ENCODE measurements around the gene CCL27. TPM values are rescaled to one million over a fixed set of nuclear protein-coding genes. Genes with fewer than 3 reads are reported as not detected.
A peak's percentile ranks its signal among the peaks of the same experiment; 100 is the strongest.

Gene CCL27
- total RNA-seq, 4 donors from 2014 or later: 1.7 TPM; not detected in 3

DNA sequence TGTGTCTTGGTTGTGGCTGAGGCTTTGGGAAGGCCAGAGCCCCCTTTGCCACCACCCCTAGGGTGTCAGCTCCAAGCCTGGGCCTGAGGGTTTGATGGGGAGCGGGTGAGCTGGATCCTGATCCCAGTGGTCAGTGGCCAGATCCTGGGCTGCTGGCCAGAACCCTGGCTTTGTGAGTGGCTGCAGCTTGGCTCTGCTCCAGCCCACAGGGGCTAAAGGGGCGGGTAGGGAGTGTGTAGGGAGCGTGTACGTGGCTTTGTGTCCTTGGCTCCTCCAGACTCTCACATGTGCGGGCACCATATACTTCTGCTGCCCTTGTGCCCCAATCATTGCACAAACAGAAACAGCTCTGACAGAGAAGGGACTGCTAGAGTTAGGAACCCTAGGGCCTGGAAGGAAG, 11.6 kb downstream of the CCL27 start:
- DNase-seq (peak in 1 of 2 donors; percentile 36), ATAC-seq (no peak)
- no peak for TF ChIP-seq POLR2A (IDR thresholded peaks at IDR 0.05)
- TF ChIP-seq CTCF (IDR thresholded peaks at IDR 0.05 in 4 of 5, conservative IDR thresholded peaks at IDR 0.05 in 1 of 5): no peak
- H3K4me1 ChIP-seq: peaks cover 52 to 63% of the 10 kb centered on the region in 2 donors
- H3K4me3 ChIP-seq: no peak overlapping the region
- H3K9me3 ChIP-seq: no peaks in the 10 kb centered on the region
- peak overlapping the region; percentile 88 to 91 (median 89) for H3K27ac ChIP-seq
- in situ Hi-C loops (cut with MboI; ENCODE audit: low sequenced_read_pairs in 4 of 4): loop anchor here in 1 of 4 donors (25.0 kb wide), 1 partner anchor 436 kb away; the partner anchor contains the start of genes FANCG and PIGO
- intact Hi-C loops (cut with DNase I; ENCODE audit: low total_unique reads): loop anchor here (5.0 kb wide), 1 partner anchor 336 kb away; the partner anchor contains the start of gene DNAJB5
- H3K27me3 ChIP-seq: no peaks in the 10 kb centered on the region
- peaks cover 0 to 14% of the 10 kb centered on the region in 2 donors for H3K36me3 ChIP-seq

- Histone ChIP-seq H3K27me3 (no peaks in the 10 kb centered on the region), H3K27ac (peak overlapping the region; percentile 43 to 94 (median 89)), H3K4me3 (no peak overlapping the region), H3K9me3 (no peaks in the 10 kb centered on the region), H3K36me3 (peaks cover 0 to 14% of the 10 kb centered on the region in 2 donors), H3K4me1 (peaks cover 44 to 46% of the 10 kb centered on the region in 2 donors)
- in situ Hi-C loops (cut with MboI; ENCODE audit: low sequenced_read_pairs in 4 of 4) (loop anchor here in 1 of 4 donors (10.0 kb wide), 1 partner anchor 56 kb away; no protein-coding TSS in a partner anchor), intact Hi-C loops (cut with DNase I; ENCODE audit: low total_unique reads) (no loop called here)
- no peak for TF ChIP-seq POLR2A (IDR thresholded peaks at IDR 0.05)
- no peak for TF ChIP-seq CTCF (IDR thresholded peaks at IDR 0.05 in 4 of 5, conservative IDR thresholded peaks at IDR 0.05 in 1 of 5)
- ATAC-seq (no peak), DNase-seq (no peak)
These were observed 13.8 kb downstream of the CCL27 start for GRCh38 chr9:34648673-34649072.

GRCh38 chr9:34647651-34648050, 14.8 kb downstream of the CCL27 start:
- in situ Hi-C loops (cut with MboI; ENCODE audit: low sequenced_read_pairs in 4 of 4): loop anchor here in 1 of 4 donors (10.0 kb wide), 1 partner anchor 57 kb away; no protein-coding TSS in a partner anchor
- intact Hi-C loops (cut with DNase I; ENCODE audit: low total_unique reads): no loop called here
- peak overlapping the region; percentile 67 to 85 (median 81) for H3K4me3 ChIP-seq
- H3K4me1 ChIP-seq: peaks cover 34 to 36% of the 10 kb centered on the region in 2 donors
- peaks cover 0 to 14% of the 10 kb centered on the region in 2 donors for H3K36me3 ChIP-seq
- DNase-seq (no peak), ATAC-seq (no peak)
- peak overlapping the region; percentile 88 to 94 (median 90) for H3K27ac ChIP-seq
- H3K9me3 ChIP-seq: no peaks in the 10 kb centered on the region
- no peaks in the 10 kb centered on the region for H3K27me3 ChIP-seq
- no peak for TF ChIP-seq POLR2A (IDR thresholded peaks at IDR 0.05)
- TF ChIP-seq CTCF (IDR thresholded peaks at IDR 0.05 in 4 of 5, conservative IDR thresholded peaks at IDR 0.05 in 1 of 5): no peak

DNA sequence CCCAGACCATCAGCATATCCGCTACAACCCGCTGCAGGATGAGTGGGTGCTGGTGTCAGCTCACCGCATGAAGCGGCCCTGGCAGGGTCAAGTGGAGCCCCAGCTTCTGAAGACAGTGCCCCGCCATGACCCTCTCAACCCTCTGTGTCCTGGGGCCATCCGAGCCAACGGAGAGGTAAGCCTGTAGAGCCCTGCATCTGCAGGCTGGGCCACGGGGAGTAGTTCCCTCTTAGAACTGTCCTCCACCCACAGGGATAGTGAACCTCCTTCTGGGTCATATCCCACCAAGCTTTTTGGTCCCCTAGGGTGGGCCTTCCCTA, 15.4 kb downstream of the CCL27 start:
- no peaks in the 10 kb centered on the region for H3K27me3 ChIP-seq
- peak overlapping the region; percentile 67 to 85 (median 81) for H3K4me3 ChIP-seq
- TF ChIP-seq POLR2A (IDR thresholded peaks at IDR 0.05) (no peak), CTCF (IDR thresholded peaks at IDR 0.05 in 4 of 5, conservative IDR thresholded peaks at IDR 0.05 in 1 of 5) (no peak)
- H3K36me3 ChIP-seq: peaks cover 0 to 14% of the 10 kb centered on the region in 2 donors
- in situ Hi-C loops (cut with MboI; ENCODE audit: low sequenced_read_pairs in 4 of 4) (loop anchor here in 1 of 4 donors (10.0 kb wide), 1 partner anchor 58 kb away; no protein-coding TSS in a partner anchor), intact Hi-C loops (cut with DNase I; ENCODE audit: low total_unique reads) (no loop called here)
- peaks cover 30 to 32% of the 10 kb centered on the region in 2 donors for H3K4me1 ChIP-seq
- H3K9me3 ChIP-seq: no peaks in the 10 kb centered on the region
- no peak for ATAC-seq
- peak overlapping the region; percentile 88 to 94 (median 90) for H3K27ac ChIP-seq
- no peak for DNase-seq
